ENCODE results near the gene MDM2. TPM values are rescaled to one million over a fixed set of nuclear protein-coding genes. Genes with fewer than 3 reads are reported as not detected.

MDM2 gene
- total and polyA plus RNA-seq, 9 of the 15 experiments (the other 6 are each of a cell fraction or from before 2014, with no cell fraction given): 13.6 to 100 (median 49.0) TPM

GRCh38 chr12:68761901-68762630, 45.9 kb upstream of the MDM2 start:
- H3K36me3 ChIP-seq (ENCODE audit: control insufficient read depth, insufficient read depth, low read length): peaks cover 26% of the 10 kb centered on the region; the same call in 2 of the 3 replicates
- H3K9ac ChIP-seq (ENCODE audit: insufficient read depth in 1 of 2, low read depth in 2 of 2, low read length in 2 of 2): no peak overlapping the region; a peak in 1 of 4 replicates

GRCh38 chr12:68762691-68763090, 45.3 kb upstream of the MDM2 start:
- H3K9me3 ChIP-seq (replicated peaks; ENCODE audit: control insufficient read depth, insufficient read depth, low read depth, low read length): no peaks in the 10 kb centered on the region
- H3K79me2 ChIP-seq (ENCODE audit: control insufficient read depth, insufficient read depth, low read length): no peaks in the 10 kb centered on the region
- H4K20me1 ChIP-seq (replicated peaks; ENCODE audit: control insufficient read depth, insufficient read depth, low read length): no peaks in the 10 kb centered on the region
- ChIA-PET POLR2A (no interaction called here), CTCF (ENCODE audit: low intra/inter-chr PET ratio) (no interaction called here)
- no peaks in the 10 kb centered on the region for H3K4me1 ChIP-seq (replicated peaks in 1 of 2; ENCODE audit: control insufficient read depth in 2 of 2, insufficient read depth in 2 of 2, low read length in 2 of 2)
- H3K27ac ChIP-seq (ENCODE audit: extremely low read depth, low read depth, low read length): no peak overlapping the region
- H2AFZ ChIP-seq (ENCODE audit: low read depth, low read length): no peak overlapping the region
- peak overlapping the region in 1 of 2 experiments; percentile 31; a peak in 1 of 4 replicates for H3K9ac ChIP-seq (ENCODE audit: insufficient read depth in 1 of 2, low read depth in 2 of 2, low read length in 2 of 2)
- H3K36me3 ChIP-seq (ENCODE audit: control insufficient read depth, insufficient read depth, low read length): peaks cover 26% of the 10 kb centered on the region; the same call in 2 of the 3 replicates
- no peak for ATAC-seq
- no peak for DNase-seq (ENCODE audit: extremely low read depth in 1 of 4, low spot score in 3 of 4)
- no peak for FAIRE-seq
- no peak overlapping the region for H3K4me3 ChIP-seq
- no peaks in the 10 kb centered on the region for H3K9me1 ChIP-seq (ENCODE audit: control insufficient read depth, insufficient read depth, low read length)
- H3K4me2 ChIP-seq (ENCODE audit: insufficient read depth, low read length): no peak overlapping the region
- WGBS (ENCODE audit: insufficient coverage, low coverage, missing lambda C conversion rate): 96% methylated on average over 3 of the region's 3 CpGs
- in situ Hi-C loops (cut with MboI) (no loop called here), intact Hi-C loops (cut with micrococcal nuclease) (no loop called here)
- no TSS peak for BruUV-seq (replicated peaks)
- no peaks in the 10 kb centered on the region for H3K27me3 ChIP-seq (ENCODE audit: control insufficient read depth in 2 of 2, insufficient read depth in 2 of 2, low read length in 2 of 2)
- TF ChIP-seq TRIM24 (IDR thresholded peaks at IDR 0.05) (no peak), ZNF280A (IDR thresholded peaks at IDR 0.05; ENCODE audit: low read depth, partially characterized antibody) (no peak), RBM25 (IDR thresholded peaks at IDR 0.05; ENCODE audit: low read depth, low read length, severe bottlenecking) (no peak), USF1 (CRISPR knock-in tag; IDR thresholded peaks at IDR 0.05) (no peak), CREBBP (IDR thresholded peaks at IDR 0.05; ENCODE audit: low read depth, low read length) (no peak), CREB5 (CRISPR knock-in tag; IDR thresholded peaks at IDR 0.05) (no peak)

More at GRCh38 chr12:68761901-68762630, 45.9 kb upstream of the MDM2 start:
- DNase-seq (ENCODE audit: extremely low read depth in 1 of 4, low spot score in 3 of 4) (no peak), FAIRE-seq (no peak), ATAC-seq (no peak)
- 63% methylated on average over 8 of the region's 8 CpGs for WGBS (ENCODE audit: insufficient coverage, low coverage, missing lambda C conversion rate)
- TF ChIP-seq LARP7 (IDR thresholded peaks at IDR 0.05) (no peak), HMBOX1 (IDR thresholded peaks at IDR 0.05) (peak; percentile 37; the same call in 1 of the 2 replicates)
- intact Hi-C loops (cut with micrococcal nuclease) (no loop called here), in situ Hi-C loops (cut with MboI) (no loop called here)
- Histone ChIP-seq H3K4me1 (replicated peaks in 1 of 2; ENCODE audit: control insufficient read depth in 2 of 2, insufficient read depth in 2 of 2, low read length in 2 of 2) (no peaks in the 10 kb centered on the region), H3K9me1 (ENCODE audit: control insufficient read depth, insufficient read depth, low read length) (no peaks in the 10 kb centered on the region), H2AFZ (ENCODE audit: low read depth, low read length) (no peak overlapping the region), H3K27ac (ENCODE audit: extremely low read depth, low read depth, low read length) (no peak overlapping the region), H3K27me3 (ENCODE audit: control insufficient read depth in 2 of 2, insufficient read depth in 2 of 2, low read length in 2 of 2) (no peaks in the 10 kb centered on the region), H3K9me3 (replicated peaks; ENCODE audit: control insufficient read depth, insufficient read depth, low read depth, low read length) (no peaks in the 10 kb centered on the region), H4K20me1 (replicated peaks; ENCODE audit: control insufficient read depth, insufficient read depth, low read length) (no peaks in the 10 kb centered on the region), H3K4me3 (no peak overlapping the region), H3K4me2 (ENCODE audit: insufficient read depth, low read length) (no peak overlapping the region), H3K79me2 (ENCODE audit: control insufficient read depth, insufficient read depth, low read length) (no peaks in the 10 kb centered on the region)
- ChIA-PET CTCF (ENCODE audit: low intra/inter-chr PET ratio) (no interaction called here), POLR2A (no interaction called here)
- BruUV-seq (replicated peaks): no TSS peak

All from K562 (cell line).